ENCODE results near the gene CELF4.

- no peak for TF ChIP-seq CTCF (IDR thresholded peaks at IDR 0.05)
- no peak for TF ChIP-seq POLR2A (IDR thresholded peaks at IDR 0.05)
Observed at GRCh38 chr18:37540424-37541138, 25.0 kb downstream of the CELF4 start.
